Measurements from ENCODE around the gene STARD4.
A peak's percentile ranks its signal among the peaks of the same experiment; 100 is the strongest.

The STARD4 gene

GRCh38 chr5:111512375-111513130, at the start of gene STARD4:
STARD4 (minus strand) TSS chr5:111512535; CDS start chr5:111507433, 5,102 bp downstream.
- peak; percentile 92 to 93 for DNase-seq

GRCh38 chr5:111559680-111560079, 47.3 kb upstream of the STARD4 start:
- DNase-seq: no peak

GRCh38 chr5:111557686-111558085, 45.4 kb upstream of the STARD4 start:
- no peak for DNase-seq

- DNase-seq: no peak
Measured at GRCh38 chr5:111557111-111557510, 44.8 kb upstream of the STARD4 start.

- no peak for DNase-seq
Measured at GRCh38 chr5:111556501-111556900, 44.2 kb upstream of the STARD4 start.

GRCh38 chr5:111555760-111556159, 43.4 kb upstream of the STARD4 start:
- no peak for DNase-seq

GRCh38 chr5:111553868-111554267, 41.5 kb upstream of the STARD4 start:
- DNase-seq: no peak

- no peak for DNase-seq
Measured at GRCh38 chr5:111552896-111553295, 40.6 kb upstream of the STARD4 start.

GRCh38 chr5:111552492-111552891, 40.2 kb upstream of the STARD4 start:
- no peak for DNase-seq

GRCh38 chr5:111551569-111552275, 39.4 kb upstream of the STARD4 start:
- DNase-seq: no peak

- DNase-seq: no peak
Measured at GRCh38 chr5:111551161-111551560, 38.8 kb upstream of the STARD4 start.

GRCh38 chr5:111550282-111551020, 38.1 kb upstream of the STARD4 start:
- peak; percentile 48 to 55 for DNase-seq

- peak in 1 of 2 experiments; percentile 10 for DNase-seq
Measured at GRCh38 chr5:111548992-111549649, 36.8 kb upstream of the STARD4 start.

GRCh38 chr5:111548348-111548950, 36.1 kb upstream of the STARD4 start:
- no peak for DNase-seq

GRCh38 chr5:111545031-111545430, 32.7 kb upstream of the STARD4 start:
- no peak for DNase-seq

- no peak for DNase-seq
Measured at GRCh38 chr5:111537141-111538024, 25.0 kb upstream of the STARD4 start.

- DNase-seq: no peak
Measured at GRCh38 chr5:111535879-111536549, 23.7 kb upstream of the STARD4 start.

GRCh38 chr5:111532886-111533582, 20.7 kb upstream of the STARD4 start:
- no peak for DNase-seq

GRCh38 chr5:111530298-111530740, 18.0 kb upstream of the STARD4 start:
- no peak for DNase-seq

GRCh38 chr5:111528056-111528455, 15.7 kb upstream of the STARD4 start:
- DNase-seq: no peak
